A549 (cell line): Measurements from ENCODE around the gene KRTAP10-7.

Experiments used
- CTCF ChIP-seq: fragments of >200 bp; sonication (Bioruptor Twin); formaldehyde crosslinking; IDR thresholded peaks from 3 replicates; pipeline ENCODE4 v1.5.1; 2016
- ESRRA ChIP-seq: fragments of 150-350 bp; IDR thresholded peaks from 2 replicates; pipeline ENCODE4 v1.6.1; 2014; ENCODE audit warnings: mild to moderate bottlenecking, low read length, borderline replicate concordance
- MAX ChIP-seq: IDR thresholded peaks from 2 replicates; pipeline ENCODE4 v1.6.1; 2012
- PBX3 ChIP-seq: IDR thresholded peaks from 2 replicates; pipeline ENCODE4 v1.6.1; 2012
- POLR2A ChIP-seq: IDR thresholded peaks from 2 replicates; pipeline ENCODE4 v1.6.1; 2012; ENCODE audit warnings: mild to moderate bottlenecking, low read length
- RAD21 ChIP-seq, 2 experiments: fragments of >200 bp in 1 of 2; sonication (Bioruptor Twin) in 1 of 2; formaldehyde crosslinking in 1 of 2; IDR thresholded peaks in 1 of 2; conservative IDR thresholded peaks in 1 of 2; 2 replicates in 1 of 2; 3 replicates in 1 of 2; pipeline ENCODE4 v1.6.1; 2012 to 2018; ENCODE audit warnings: inconsistent platforms in 1 of 2
- RCOR1 ChIP-seq: fragments of 150-350 bp; IDR thresholded peaks from 2 replicates; pipeline ENCODE4 v1.6.1; 2014; ENCODE audit warnings: antibody characterized with exemption, low read length, low read depth
- SMC3 ChIP-seq: fragments of >200 bp; sonication (Bioruptor Twin); formaldehyde crosslinking; IDR thresholded peaks from 3 replicates; pipeline ENCODE4 v1.6.1; 2018; ENCODE audit warnings: inconsistent platforms
- TF ChIP-seq, protein P1 (sequence below): fragments of 450-650 bp; IDR thresholded peaks from 2 replicates; pipeline ENCODE4 v1.6.1; 2014; ENCODE audit warnings: antibody characterized with exemption

GRCh38 chr21:44582055-44582454, 18.3 kb upstream of the KRTAP10-7 start:
- TF ChIP-seq POLR2A (no peak), MAX (no peak), ESRRA (no peak), CTCF (no peak), SMC3 (no peak), RCOR1 (no peak), RAD21 (conservative IDR thresholded peaks at IDR 0.05 in 1 of 2, IDR thresholded peaks at IDR 0.05 in 1 of 2) (no peak), PBX3 (no peak)
- TF ChIP-seq, protein P1, sequence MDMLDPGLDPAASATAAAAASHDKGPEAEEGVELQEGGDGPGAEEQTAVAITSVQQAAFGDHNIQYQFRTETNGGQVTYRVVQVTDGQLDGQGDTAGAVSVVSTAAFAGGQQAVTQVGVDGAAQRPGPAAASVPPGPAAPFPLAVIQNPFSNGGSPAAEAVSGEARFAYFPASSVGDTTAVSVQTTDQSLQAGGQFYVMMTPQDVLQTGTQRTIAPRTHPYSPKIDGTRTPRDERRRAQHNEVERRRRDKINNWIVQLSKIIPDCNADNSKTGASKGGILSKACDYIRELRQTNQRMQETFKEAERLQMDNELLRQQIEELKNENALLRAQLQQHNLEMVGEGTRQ = no peak
